Lung (tissue), 12 donors: Measurements from ENCODE around the gene HPS6. TPM values are rescaled to one million over a fixed set of nuclear protein-coding genes. Genes with fewer than 3 reads are reported as not detected.

Source experiments
- ATAC-seq: fragments of 200-7000 bp; cut with Tn5 transposase; one replicate; pipeline ENCODE4 v1.9.1; 2020; ENCODE audit warnings: moderate number of reproducible peaks; ENCODE audit not compliant: insufficient read depth, low FRiP score
- DNase-seq, 3 donors: peaks; one replicate each; pipeline ENCODE4 v3.0.0-alpha.2; 2013 to 2017
- H3K27ac ChIP-seq, 2 donors: one replicate each; pipeline ENCODE4 v1.5.1; 2013; ENCODE audit warnings: mild to moderate bottlenecking in 2 of 2, moderate library complexity in 2 of 2, control low read depth in 1 of 2, inconsistent platforms in 1 of 2, low read depth in 1 of 2, low read length in 1 of 2
- H3K27me3 ChIP-seq, 3 donors: one replicate each; pipeline ENCODE4 v1.5.1; 2013; ENCODE audit warnings: low read length in 2 of 3; ENCODE audit not compliant: control insufficient read depth in 3 of 3, insufficient read depth in 3 of 3
- H3K36me3 ChIP-seq, 4 donors: one replicate each; pipeline ENCODE4 v1.5.1; 2013; ENCODE audit warnings: low read length in 4 of 4, mild to moderate bottlenecking in 1 of 4, moderate library complexity in 1 of 4; ENCODE audit not compliant: control insufficient read depth in 4 of 4, insufficient read depth in 4 of 4
- H3K4me1 ChIP-seq, 5 donors: one replicate each; pipeline ENCODE4 v1.5.1; 2013; ENCODE audit warnings: low read length in 5 of 5, mild to moderate bottlenecking in 2 of 5, moderate library complexity in 1 of 5; ENCODE audit not compliant: control insufficient read depth in 5 of 5, insufficient read depth in 5 of 5
- H3K4me3 ChIP-seq: one replicate; pipeline ENCODE4 v1.5.1; 2013; ENCODE audit warnings: mild to moderate bottlenecking, control low read depth, moderate library complexity
- H3K9ac ChIP-seq, 2 donors: one replicate each; pipeline ENCODE4 v1.5.1; 2013; ENCODE audit warnings: low read length in 2 of 2, control low read depth in 1 of 2; ENCODE audit not compliant: insufficient read depth in 1 of 2
- H3K9me3 ChIP-seq, 4 donors: one replicate each; pipeline ENCODE4 v1.5.1; 2013; ENCODE audit warnings: low read length in 3 of 4, mild to moderate bottlenecking in 1 of 4, moderate library complexity in 1 of 4; ENCODE audit not compliant: control insufficient read depth in 4 of 4, insufficient read depth in 3 of 4
- CTCF ChIP-seq: IDR thresholded peaks from 2 replicates; pipeline ENCODE4 v1.5.1; 2012; ENCODE audit warnings: mild to moderate bottlenecking; ENCODE audit errors: control extremely low read depth, extremely low read depth
- WGBS, 2 donors: extraction: QIAGEN DNeasy Blood & Tissue Kit; methylation state at CpG; one replicate each; pipeline ENCODE4 v1.1.7; 2013; 5-methylcytosine and 5-hydroxymethylcytosine counted together
- polyA plus RNA-seq, 2 donors: library from polyadenylated mRNA; stranded (reverse); fragments of 200-250 nt; gene quantifications; one replicate each; pipeline ENCODE4 v1.2.1, GENCODE V29; 2013
- total RNA-seq, 2 donors: library from RNA; depleted of rRNA in 1 of 2; stranded (reverse); fragments of >200 nt in 1 of 2; gene quantifications; one replicate each; pipeline ENCODE4 v1.2.1, GENCODE V29; 2014 to 2021
- donor health status: control.
- donor health status: control.
- donor health status: Bipolar disorder and iron deficiency.
- donor health status: healthy.
- donor health status: DM: yes; HTN: yes; CAD: no.

HPS6 gene
- total and polyA plus RNA-seq, 4 donors = 10.8 to 28.2 (median 16.3) TPM

GRCh38 chr10:102064503-102064867 is 664 bp upstream of the HPS6 start:
- ATAC-seq (no peak), DNase-seq (no peak)
- Histone ChIP-seq H3K9me3 (no peaks in the 10 kb centered on the region), H3K4me3 (peak overlapping the region; percentile 92), H3K36me3 (peaks cover 0 to 15% (median 7%) of the 10 kb centered on the region in 4 donors), H3K4me1 (peaks cover 2 to 25% (median 7%) of the 10 kb centered on the region in 5 donors), H3K27ac (peak overlapping the region; percentile 92 to 97), H3K27me3 (no peaks in the 10 kb centered on the region), H3K9ac (no peak overlapping the region)
- TF ChIP-seq CTCF = no peak
- WGBS, 2 donors = 72 to 73% methylated on average over 2 of the region's 2 CpGs

GRCh38 chr10:102065561-102066398 is 631 bp downstream of the HPS6 start:
- ATAC-seq (peak; percentile 49), DNase-seq (peak in 2 of 3 donors; percentile 27 to 38)
- H3K9me3 ChIP-seq = no peaks in the 10 kb centered on the region
- 6 to 8% methylated on average over 58 to 63 of the region's 63 CpGs for WGBS, 2 donors
- peak overlapping the region; percentile 92 to 97 for H3K27ac ChIP-seq
- H3K9ac ChIP-seq = peak overlapping the region in 1 of 2 donors; percentile 49
- H3K4me1 ChIP-seq = peaks cover 2 to 25% (median 7%) of the 10 kb centered on the region in 5 donors
- H3K4me3 ChIP-seq = peak overlapping the region; percentile 92
- H3K36me3 ChIP-seq = peaks cover 0 to 15% (median 7%) of the 10 kb centered on the region in 4 donors
- no peaks in the 10 kb centered on the region for H3K27me3 ChIP-seq
- TF ChIP-seq CTCF = no peak

DNA sequence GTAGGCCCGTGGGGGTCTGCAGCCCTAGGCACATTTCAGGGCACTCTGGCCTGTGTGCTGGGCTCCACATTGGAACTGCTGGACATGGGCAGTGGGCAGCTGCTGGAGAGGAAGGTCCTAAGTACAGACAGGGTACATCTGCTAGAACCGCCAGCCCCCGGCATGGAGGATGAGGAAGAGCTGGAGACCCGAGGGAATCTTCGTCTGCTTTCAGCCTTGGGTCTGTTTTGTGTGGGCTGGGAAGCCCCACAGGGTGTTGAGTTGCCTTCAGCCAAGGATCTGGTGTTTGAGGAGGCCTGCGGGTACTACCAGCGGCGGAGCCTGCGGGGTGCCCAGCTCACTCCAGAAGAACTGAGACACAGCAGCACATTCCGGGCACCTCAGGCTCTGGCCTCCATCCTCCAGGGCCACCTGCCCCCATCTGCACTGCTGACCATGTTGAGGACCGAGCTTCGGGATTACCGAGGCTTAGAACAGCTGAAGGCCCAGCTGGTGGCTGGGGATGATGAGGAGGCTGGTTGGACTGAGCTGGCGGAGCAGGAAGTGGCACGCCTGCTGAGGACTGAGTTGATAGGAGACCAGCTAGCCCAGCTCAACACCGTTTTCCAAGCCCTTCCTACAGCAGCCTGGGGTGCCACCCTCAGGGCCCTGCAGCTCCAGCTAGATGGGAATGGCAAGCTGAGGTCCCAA is 1.4 kb downstream of the HPS6 start:
- no peak overlapping the region for H3K9ac ChIP-seq
- H3K27ac ChIP-seq = peak overlapping the region in 1 of 2 donors; percentile 97
- H3K9me3 ChIP-seq = no peaks in the 10 kb centered on the region
- 84 to 85% methylated on average over 16 of the region's 16 CpGs for WGBS, 2 donors
- DNase-seq = no peak
- no peak for ATAC-seq
- peaks cover 2 to 25% (median 7%) of the 10 kb centered on the region in 5 donors for H3K4me1 ChIP-seq
- TF ChIP-seq CTCF = no peak
- H3K4me3 ChIP-seq = peak overlapping the region; percentile 92
- no peaks in the 10 kb centered on the region for H3K27me3 ChIP-seq
- H3K36me3 ChIP-seq = peaks cover 0 to 15% (median 7%) of the 10 kb centered on the region in 4 donors
